GM23338 (cell line): ENCODE measurements around the gene IRS1.

ENCODE experiments used
- CREB1 ChIP-seq: fragments of 250-450 bp; sonication (Bioruptor Pico); IDR thresholded peaks from 2 replicates; pipeline ENCODE4 v1.5.0; 2020; ENCODE audit warnings: low read depth, mild to moderate bottlenecking, moderate library complexity
- CTCF ChIP-seq, 2 experiments: fragments of 200-600 bp in 1 of 2; sonication (generic) in 1 of 2; conservative IDR thresholded peaks; 2 replicates each; pipeline versions ENCODE4 v1.5.1 to v1.6.1; 2016 to 2017; ENCODE audit warnings: antibody characterized with exemption in 2 of 2, low read depth in 2 of 2, mild to moderate bottlenecking in 2 of 2, moderate library complexity in 1 of 2
- EZH2 ChIP-seq: fragments of 200-600 bp; sonication (generic); IDR thresholded peaks from one replicate; pipeline ENCODE4 v1.8.0; 2017; ENCODE audit warnings: antibody characterized with exemption, mild to moderate bottlenecking, low read depth; ENCODE audit not compliant: unreplicated experiment
- EZH2phosphoT487 ChIP-seq: fragments of 200-600 bp; sonication (generic); IDR thresholded peaks from one replicate; pipeline ENCODE4 v1.8.1; 2018; ENCODE audit warnings: antibody characterized with exemption; ENCODE audit not compliant: unreplicated experiment
- POLR2AphosphoS5 ChIP-seq: IDR thresholded peaks from 2 replicates; pipeline ENCODE4 v1.6.1; 2016; ENCODE audit warnings: antibody characterized with exemption, low read depth
- REST ChIP-seq: IDR thresholded peaks from one replicate; pipeline ENCODE4 v1.6.1; 2018; ENCODE audit warnings: antibody characterized with exemption; ENCODE audit not compliant: unreplicated experiment

GRCh38 chr2:226847511-226847910, 47.9 kb upstream of the IRS1 start:
- no peak for TF ChIP-seq CTCF (conservative IDR thresholded peaks at IDR 0.05; ENCODE audit: low read depth in 2 of 2)
- TF ChIP-seq EZH2phosphoT487: no peak
- TF ChIP-seq REST: no peak
- TF ChIP-seq CREB1 (CRISPR knock-in tag): no peak
- no peak for TF ChIP-seq POLR2AphosphoS5
- TF ChIP-seq EZH2: no peak
